Measurements from ENCODE around the gene OR7G2. TPM values are rescaled to one million over a fixed set of nuclear protein-coding genes. Genes with fewer than 3 reads are reported as not detected.
A peak's percentile ranks its signal among the peaks of the same experiment; 100 is the strongest.

The OR7G2 gene
- total and polyA plus RNA-seq, 11 donors: not detected

- ATAC-seq (no peak), DNase-seq (no peak)
- Histone ChIP-seq H3K9me3 (peaks cover 0 to 30% (median 14%) of the 10 kb centered on the region in 12 donors), H3K4me3 (no peak overlapping the region), H3K4me1 (peaks cover 0 to 23% (median 16%) of the 10 kb centered on the region in 12 donors), H3K27ac (no peak overlapping the region), H3K36me3 (peaks cover 0 to 20% (median 0%) of the 10 kb centered on the region in 9 donors), H3K27me3 (no peaks in the 10 kb centered on the region)
- TF ChIP-seq CTCF (IDR thresholded peaks at IDR 0.05) (no peak), POLR2A (IDR thresholded peaks at IDR 0.05) (no peak)
- 97 to 98% (median 98%) methylated on average over 5 of the region's 5 CpGs for WGBS, 4 donors
- intact Hi-C loops (cut with DNase I): loop anchor here in 2 of 10 donors (5.0 to 10.0 kb wide), 3 partner anchors 160 to 650 kb away; partner anchors contain the start of genes ZNF121 (in 1 of the 2) and ZNF699 (in 1 of the 2)
These were observed 37.6 kb upstream of the OR7G2 start for GRCh38 chr19:9144920-9145319.

- DNase-seq: peak; percentile 92 to 96 (median 94)
- Histone ChIP-seq H3K4me3 (peak within 1 kb of the TSS; percentile 62 to 96 (median 80)), H3K27ac (peak within 1 kb of the TSS; percentile 54 to 94 (median 84)), H3K27me3 (no peaks in the 10 kb centered on the region), H3K4me1 (peaks cover 0 to 27% (median 15%) of the 10 kb centered on the region in 12 donors), H3K36me3 (peaks cover 0 to 10% (median 0%) of the 10 kb centered on the region in 9 donors), H3K9me3 (peaks cover 0 to 15% (median 11%) of the 10 kb centered on the region in 12 donors)
- intact Hi-C loops (cut with DNase I): loop anchor here in 2 of 10 donors (5.0 to 10.0 kb wide), 3 partner anchors 164 to 654 kb away; partner anchors contain the start of genes ZNF121 (in 1 of the 2) and ZNF699 (in 1 of the 2)
- 0 to 1% (median 0%) methylated on average over 33 to 43 of the region's 43 CpGs for WGBS, 4 donors
- peak; percentile 93 to 99 (median 98) for ATAC-seq
- TF ChIP-seq CTCF (IDR thresholded peaks at IDR 0.05) (peak in 1 of 12 donors; percentile 17), POLR2A (IDR thresholded peaks at IDR 0.05) (peak in 1 of 2 donors; percentile 70)
These were observed 33.0 kb upstream of the OR7G2 start, which contains the start of gene ZNF317 for GRCh38 chr19:9140159-9140874. ZNF317 (plus strand) TSS chr19:9140397; CDS start chr19:9156017, 15,620 bp downstream.

- Histone ChIP-seq H3K4me1 (peaks cover 0 to 27% (median 15%) of the 10 kb centered on the region in 12 donors), H3K9me3 (peaks cover 0 to 9% (median 4%) of the 10 kb centered on the region in 12 donors), H3K27ac (peak overlapping the region in 10 of 12 donors; percentile 69 to 94 (median 84)), H3K27me3 (peaks cover 0 to 3% (median 0%) of the 10 kb centered on the region in 9 donors), H3K36me3 (peaks cover 0 to 3% (median 0%) of the 10 kb centered on the region in 9 donors), H3K4me3 (peak overlapping the region; percentile 62 to 96 (median 80))
- TF ChIP-seq CTCF (IDR thresholded peaks at IDR 0.05) (no peak), POLR2A (IDR thresholded peaks at IDR 0.05) (no peak)
- no peak for DNase-seq
- peak in 2 of 4 donors; percentile 5 to 22 for ATAC-seq
- WGBS, 4 donors: 25 to 29% (median 29%) methylated on average over 8 of the region's 8 CpGs
- intact Hi-C loops (cut with DNase I): loop anchor here in 6 of 10 donors (5.0 to 10.0 kb wide), 5 partner anchors 165 to 658 kb away; partner anchors contain the start of genes ZNF121 (in 1 of the 6), ZNF266 (in 1 of the 6) and ZNF699 (in 1 of the 6)
These were observed 32.4 kb upstream of the OR7G2 start for GRCh38 chr19:9139609-9140158.
